Mucosa of descending colon (tissue), 3 donors: Measurements from ENCODE around the gene CBLB. TPM values are rescaled to one million over a fixed set of nuclear protein-coding genes. Genes with fewer than 3 reads are reported as not detected.

ENCODE experiments used
- ATAC-seq: fragments of 200-7000 bp; cut with Tn5 transposase; one replicate; pipeline ENCODE4 v1.9.1; 2020; ENCODE audit warnings: mild to moderate bottlenecking, moderate library complexity
- DNase-seq, 3 donors: peaks; one replicate each; pipeline ENCODE4 v3.0.0-alpha.2; 2020
- H3K36me3 ChIP-seq: fragments of 200-600 bp; one replicate; pipeline ENCODE4 v1.8.0; 2021; ENCODE audit warnings: low read depth, mild to moderate bottlenecking
- H3K4me1 ChIP-seq: fragments of 200-600 bp; one replicate; pipeline ENCODE4 v1.8.0; 2021; ENCODE audit warnings: low read depth, mild to moderate bottlenecking
- H3K4me3 ChIP-seq: fragments of 200-600 bp; one replicate; pipeline ENCODE4 v1.8.0; 2021; ENCODE audit warnings: mild to moderate bottlenecking
- H3K9me3 ChIP-seq: fragments of 200-600 bp; one replicate; pipeline ENCODE4 v1.8.0; 2021; ENCODE audit warnings: mild to moderate bottlenecking
- CTCF ChIP-seq: fragments of 200-600 bp; IDR thresholded peaks from one replicate; pipeline ENCODE4 v1.8.0; 2022; ENCODE audit warnings: antibody characterized with exemption, mild to moderate bottlenecking
- intact Hi-C, 2 donors: fragments of 100-400 bp; cut with DNase I in 1 of 2; cut with micrococcal nuclease in 1 of 2; formaldehyde crosslinking; loops; one replicate each; pipeline versions ENCODE4 v1.11.0 to v1.11.1; 2022; cut with DNase I, micrococcal nuclease
- total RNA-seq, 3 donors: library from RNA; stranded (reverse); fragmentation: NEBNext Ultra II Directional in 2 of 3; extraction: Animal tissue kit (Norgen Biotek cat#: 25700) in 2 of 3; gene quantifications; one replicate each; pipeline versions ENCODE4 v1.2.1 to v1.2.4, GENCODE V29; 2021 to 2023
- donor health status: DM: no; HTN: no; CAD: no; lungs with moderate emphysema.
- donor health status: DM: no; HTN: no; CAD: no.
- donor health status: DM: no; HTN: yes; CAD: no.

CBLB gene
- total RNA-seq, 3 donors from 2014 or later: 41.7 to 52.2 (median 51.0) TPM

GRCh38 chr3:105842943-105843342 lies 25.9 kb downstream of the CBLB start:
- no peak for TF ChIP-seq CTCF
- DNase-seq (no peak), ATAC-seq (no peak)
- intact Hi-C loops: no loop called here
- no peak overlapping the region for H3K4me3 ChIP-seq
- no peaks in the 10 kb centered on the region for H3K9me3 ChIP-seq
- H3K36me3 ChIP-seq: no peaks in the 10 kb centered on the region
- no peaks in the 10 kb centered on the region for H3K4me1 ChIP-seq

GRCh38 chr3:105842449-105842848 lies 26.4 kb downstream of the CBLB start:
- Histone ChIP-seq H3K9me3 (no peaks in the 10 kb centered on the region), H3K4me3 (no peak overlapping the region), H3K4me1 (no peaks in the 10 kb centered on the region), H3K36me3 (no peaks in the 10 kb centered on the region)
- no peak for ATAC-seq
- intact Hi-C loops: no loop called here
- TF ChIP-seq CTCF: no peak
- no peak for DNase-seq

GRCh38 chr3:105837947-105838346 lies 30.9 kb downstream of the CBLB start:
- no peak for DNase-seq
- Histone ChIP-seq H3K4me1 (peaks cover 6% of the 10 kb centered on the region), H3K36me3 (no peaks in the 10 kb centered on the region), H3K9me3 (no peaks in the 10 kb centered on the region), H3K4me3 (no peak overlapping the region)
- no peak for ATAC-seq
- intact Hi-C loops: no loop called here
- TF ChIP-seq CTCF: no peak

GRCh38 chr3:105837143-105837740 lies 31.6 kb downstream of the CBLB start:
- Histone ChIP-seq H3K4me1 (peaks cover 6% of the 10 kb centered on the region), H3K4me3 (no peak overlapping the region), H3K36me3 (no peaks in the 10 kb centered on the region), H3K9me3 (no peaks in the 10 kb centered on the region)
- no peak for DNase-seq
- no peak for TF ChIP-seq CTCF
- intact Hi-C loops: no loop called here
- ATAC-seq: peak; percentile 40

- intact Hi-C loops: no loop called here
- Histone ChIP-seq H3K4me1 (peaks cover 6% of the 10 kb centered on the region), H3K4me3 (no peak overlapping the region), H3K9me3 (no peaks in the 10 kb centered on the region), H3K36me3 (no peaks in the 10 kb centered on the region)
- peak; percentile 70 for ATAC-seq
- DNase-seq: no peak
- no peak for TF ChIP-seq CTCF
These were observed 32.3 kb downstream of the CBLB start for GRCh38 chr3:105836533-105836932.

DNA sequence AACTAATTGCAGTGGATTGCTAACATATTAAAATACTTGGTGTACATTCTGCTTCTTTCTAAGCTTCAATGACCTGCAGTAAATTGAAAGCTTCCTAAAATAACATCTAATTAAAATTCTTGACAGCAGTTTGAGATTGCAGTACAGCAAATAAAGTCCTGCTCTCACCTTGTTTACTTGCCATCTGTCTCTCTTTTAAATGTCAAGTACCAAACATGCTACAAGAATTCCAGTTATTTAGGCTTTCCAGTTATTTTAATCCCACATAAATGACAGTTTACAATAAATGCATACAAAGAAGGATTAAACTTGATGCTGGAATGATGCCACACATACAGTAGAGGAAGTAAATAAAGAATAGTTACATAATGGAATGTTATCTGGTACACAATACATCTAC lies 33.2 kb downstream of the CBLB start:
- no peak for TF ChIP-seq CTCF
- ATAC-seq (peak; percentile 29), DNase-seq (no peak)
- Histone ChIP-seq H3K4me3 (no peak overlapping the region), H3K9me3 (no peaks in the 10 kb centered on the region), H3K36me3 (no peaks in the 10 kb centered on the region), H3K4me1 (peaks cover 6% of the 10 kb centered on the region)
- intact Hi-C loops: no loop called here
